ENCODE measurements around the gene FASN.

DNA sequence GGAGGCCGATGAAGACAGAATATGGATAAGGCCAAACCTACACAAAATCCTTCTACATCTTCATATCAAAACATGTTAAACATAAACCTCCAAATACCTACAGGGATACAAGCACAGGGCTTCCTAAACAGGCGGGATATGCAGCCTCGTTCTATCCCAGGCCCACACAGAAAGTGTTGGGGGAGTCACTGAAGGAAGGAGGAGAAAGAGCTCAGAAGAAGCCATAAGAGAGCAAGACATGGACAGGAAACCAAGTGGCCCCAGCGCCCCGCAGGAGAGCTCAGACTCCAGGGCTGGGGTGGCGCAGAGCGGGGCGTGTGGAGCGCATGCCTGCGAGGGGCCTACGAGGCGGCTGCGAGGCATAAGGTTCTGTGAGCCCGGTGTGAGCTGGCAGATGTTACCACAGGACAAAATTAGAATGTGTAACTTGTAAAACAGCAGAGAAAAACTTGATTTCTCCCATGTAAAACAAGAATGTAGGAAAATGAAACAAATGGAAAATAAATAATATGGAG lies 11.0 kb upstream of the FASN start:
- TF ChIP-seq, protein P1, sequence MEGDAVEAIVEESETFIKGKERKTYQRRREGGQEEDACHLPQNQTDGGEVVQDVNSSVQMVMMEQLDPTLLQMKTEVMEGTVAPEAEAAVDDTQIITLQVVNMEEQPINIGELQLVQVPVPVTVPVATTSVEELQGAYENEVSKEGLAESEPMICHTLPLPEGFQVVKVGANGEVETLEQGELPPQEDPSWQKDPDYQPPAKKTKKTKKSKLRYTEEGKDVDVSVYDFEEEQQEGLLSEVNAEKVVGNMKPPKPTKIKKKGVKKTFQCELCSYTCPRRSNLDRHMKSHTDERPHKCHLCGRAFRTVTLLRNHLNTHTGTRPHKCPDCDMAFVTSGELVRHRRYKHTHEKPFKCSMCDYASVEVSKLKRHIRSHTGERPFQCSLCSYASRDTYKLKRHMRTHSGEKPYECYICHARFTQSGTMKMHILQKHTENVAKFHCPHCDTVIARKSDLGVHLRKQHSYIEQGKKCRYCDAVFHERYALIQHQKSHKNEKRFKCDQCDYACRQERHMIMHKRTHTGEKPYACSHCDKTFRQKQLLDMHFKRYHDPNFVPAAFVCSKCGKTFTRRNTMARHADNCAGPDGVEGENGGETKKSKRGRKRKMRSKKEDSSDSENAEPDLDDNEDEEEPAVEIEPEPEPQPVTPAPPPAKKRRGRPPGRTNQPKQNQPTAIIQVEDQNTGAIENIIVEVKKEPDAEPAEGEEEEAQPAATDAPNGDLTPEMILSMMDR (IDR thresholded peaks at IDR 0.05): no peak
- TF ChIP-seq ZFX (IDR thresholded peaks at IDR 0.05; ENCODE audit: borderline replicate concordance): no peak
